NCI-H2081 (cell line): ENCODE results near the gene GABRG3.
"Not testable (repeated sequence)": the region's sequence is repeated elsewhere in the genome, so short reads cannot be mapped to it uniquely, and the experiment has no call there.

Source experiments
- DNase-seq, 2 experiments: peaks; one replicate each; lab custom pipeline; 2025; lab: John Stamatoyannopoulos, UW

Gene GABRG3

DNA sequence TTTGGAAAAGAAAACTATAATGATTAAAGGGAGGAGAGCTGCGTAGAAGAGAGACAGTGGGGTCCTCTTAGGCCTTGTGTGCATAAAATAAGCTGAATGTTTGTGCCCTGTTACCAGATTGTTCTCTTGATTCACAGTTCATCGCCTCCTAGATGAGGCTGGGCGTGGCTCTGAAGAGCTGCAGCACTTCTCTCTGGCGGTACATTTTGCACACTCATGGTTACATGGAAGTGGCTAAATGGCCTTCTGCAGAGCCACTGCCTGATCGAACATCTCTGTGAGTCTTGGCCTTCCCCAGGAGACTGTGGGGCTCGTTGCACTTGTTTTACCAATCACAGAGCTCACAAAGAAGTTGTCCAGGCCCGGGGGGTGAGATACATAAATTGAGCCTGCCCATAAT is 208.8 kb downstream of the GABRG3 start:
- no peak for DNase-seq

DNA sequence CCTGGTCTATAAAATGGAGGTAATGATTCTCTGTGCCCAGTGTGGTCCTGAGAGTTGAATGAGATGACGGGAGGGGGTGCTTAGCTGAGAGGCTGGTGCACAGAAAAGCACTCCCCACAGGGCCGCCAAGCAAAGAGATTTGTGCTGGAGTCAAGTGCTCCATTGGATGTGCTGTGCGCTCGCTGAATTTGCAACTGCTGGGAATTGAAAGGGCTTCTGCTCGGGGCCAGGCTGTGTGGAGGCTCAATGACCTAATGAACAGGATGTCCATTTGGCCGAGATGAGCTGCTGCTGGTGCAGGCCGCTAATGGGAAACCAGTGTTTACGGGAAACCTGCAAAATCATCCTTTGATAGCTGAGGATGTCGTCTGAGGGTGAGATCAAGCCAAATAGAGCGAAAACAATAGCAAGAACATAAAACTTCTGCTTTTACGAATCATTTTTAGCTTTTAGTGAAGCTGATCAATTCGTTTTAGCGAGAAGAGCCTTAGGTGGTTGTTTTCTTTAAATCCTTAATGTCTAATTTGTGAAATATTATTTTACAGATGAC is 211.7 kb downstream of the GABRG3 start:
- DNase-seq, result no peak

DNA sequence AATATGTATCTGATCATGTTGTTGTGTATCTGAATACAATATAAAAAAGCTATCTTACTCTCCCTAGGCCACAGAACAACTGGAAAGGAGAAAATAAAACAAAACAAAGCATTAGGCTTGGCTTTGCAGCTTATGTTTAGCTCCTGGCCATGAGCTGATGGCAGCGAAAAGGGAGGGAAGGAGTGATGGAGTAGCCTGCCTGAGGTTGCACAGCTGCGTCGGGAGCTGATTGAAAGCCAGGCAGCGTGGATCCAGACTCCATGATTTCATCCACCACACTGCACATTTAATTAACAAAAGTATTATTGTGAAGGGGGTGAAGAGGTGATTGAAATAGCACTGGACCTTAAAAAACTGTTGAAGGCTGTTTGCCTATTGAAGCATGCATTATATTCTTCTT is 212.2 kb downstream of the GABRG3 start:
- no peak for DNase-seq

DNA sequence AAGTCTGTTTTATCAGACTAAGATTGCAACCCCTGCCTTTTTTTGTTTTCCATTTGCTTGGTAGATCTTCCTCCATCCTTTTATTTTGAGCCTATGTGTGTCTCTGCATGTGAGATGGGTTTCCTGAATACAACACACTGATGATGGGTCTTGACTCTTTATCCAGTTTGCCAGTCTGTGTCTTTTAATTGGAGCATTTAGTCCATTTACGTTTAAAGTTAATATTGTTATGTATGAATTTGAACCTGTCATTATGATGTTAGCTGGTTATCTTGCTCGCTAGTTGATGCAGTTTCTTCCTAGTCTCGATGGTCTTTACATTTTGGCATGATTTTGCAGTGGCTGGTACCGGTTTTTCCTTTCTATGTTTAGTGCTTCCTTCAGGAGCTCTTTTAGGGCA is 220.5 kb downstream of the GABRG3 start:
- not testable (repeated sequence) for DNase-seq

DNA sequence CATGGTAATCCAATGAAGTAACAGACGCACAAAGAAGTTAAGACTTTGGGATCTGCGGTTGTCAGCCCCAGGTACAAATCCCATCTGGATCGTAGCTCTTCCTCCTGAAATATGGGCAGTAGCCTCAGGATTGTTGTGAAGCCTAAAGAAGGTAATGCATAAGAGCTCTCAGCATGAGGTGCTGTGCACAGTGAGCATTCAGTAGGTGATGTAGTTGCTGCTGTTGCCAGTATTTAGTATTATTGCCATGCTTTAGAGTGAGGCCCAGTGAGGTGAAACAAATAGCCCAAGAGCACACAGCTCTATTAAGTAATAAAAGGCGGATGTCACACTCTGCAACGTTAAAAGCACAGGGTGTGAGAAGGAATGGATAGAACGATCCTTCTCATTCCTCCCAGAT is 225.7 kb downstream of the GABRG3 start:
- no peak for DNase-seq

DNA sequence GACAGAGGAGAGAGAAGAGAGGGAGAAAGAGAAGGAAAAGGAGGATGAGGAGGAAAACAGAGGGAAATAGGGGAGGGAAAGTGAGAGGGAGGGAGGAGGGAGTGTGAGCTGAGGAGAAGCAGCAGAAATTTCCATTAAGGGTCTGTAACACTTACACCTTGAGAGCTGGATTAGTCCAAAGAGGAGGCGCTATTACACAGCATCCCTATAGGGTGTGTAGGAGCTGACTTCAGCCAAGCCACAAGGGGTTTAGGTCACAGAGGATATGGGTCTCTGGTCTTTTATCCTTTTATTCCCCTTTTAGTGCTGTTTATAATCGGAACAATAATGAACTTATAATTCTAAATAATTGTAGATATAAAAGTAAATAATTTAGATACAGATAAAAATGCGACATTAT is 230.4 kb downstream of the GABRG3 start:
- no peak for DNase-seq

DNA sequence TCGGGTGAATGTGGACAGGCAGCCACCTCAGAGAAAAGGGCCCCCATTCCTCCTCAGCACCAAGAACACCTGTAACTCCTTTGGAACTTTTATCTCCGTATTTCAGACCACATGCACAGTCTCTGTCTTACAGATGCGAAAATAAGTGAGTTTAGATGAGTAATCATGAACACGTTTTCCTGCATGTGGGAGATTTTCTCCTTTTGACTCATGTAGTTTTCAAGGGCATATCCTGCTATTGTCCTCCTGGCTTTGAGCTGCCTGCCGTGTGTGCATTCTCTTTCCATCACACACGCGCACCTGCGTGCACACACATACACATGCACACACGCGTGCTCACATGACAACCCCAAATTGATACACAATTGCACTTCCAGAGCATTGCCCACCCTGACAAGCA is 239.2 kb downstream of the GABRG3 start:
- DNase-seq, result no peak

DNA sequence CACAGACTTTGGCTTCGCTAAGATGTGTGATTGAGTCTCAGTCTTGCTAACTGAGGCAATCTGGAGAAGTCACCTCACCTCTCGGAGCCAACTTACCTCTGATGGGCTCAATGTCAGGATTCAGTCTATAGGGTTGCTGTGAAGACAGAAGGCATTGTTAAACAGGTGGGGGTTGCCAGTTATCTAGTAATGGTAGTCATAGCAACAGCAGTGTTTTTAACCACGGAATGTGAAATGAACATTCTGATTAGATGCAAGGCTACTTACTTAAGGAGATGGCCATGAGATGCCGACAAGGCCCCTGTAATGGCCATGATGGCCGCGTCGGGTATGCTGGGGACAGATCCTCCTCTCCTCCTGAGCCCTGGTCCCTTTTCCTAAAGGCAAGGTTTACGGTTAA is 243.1 kb downstream of the GABRG3 start:
- no peak for DNase-seq

DNA sequence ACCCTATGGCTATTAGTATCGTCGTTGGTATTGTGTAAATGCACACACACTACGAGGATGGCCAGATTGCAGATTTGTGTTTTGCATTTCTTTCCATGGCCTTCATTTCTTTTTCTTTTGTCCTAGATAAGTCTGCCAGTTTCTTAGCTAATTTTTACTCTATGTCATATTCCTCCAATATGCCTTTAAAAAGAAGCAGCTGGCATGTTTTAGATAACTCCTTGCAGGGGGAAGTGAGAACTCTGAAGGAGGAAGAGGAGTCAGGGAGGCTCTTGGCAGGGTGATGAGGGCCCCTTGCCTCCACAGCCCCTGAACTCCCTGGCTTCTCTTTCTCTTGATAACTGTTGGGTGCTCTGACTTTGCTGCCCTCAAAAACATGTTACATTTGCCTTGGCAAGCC is 244.0 kb downstream of the GABRG3 start:
- no peak for DNase-seq

DNA sequence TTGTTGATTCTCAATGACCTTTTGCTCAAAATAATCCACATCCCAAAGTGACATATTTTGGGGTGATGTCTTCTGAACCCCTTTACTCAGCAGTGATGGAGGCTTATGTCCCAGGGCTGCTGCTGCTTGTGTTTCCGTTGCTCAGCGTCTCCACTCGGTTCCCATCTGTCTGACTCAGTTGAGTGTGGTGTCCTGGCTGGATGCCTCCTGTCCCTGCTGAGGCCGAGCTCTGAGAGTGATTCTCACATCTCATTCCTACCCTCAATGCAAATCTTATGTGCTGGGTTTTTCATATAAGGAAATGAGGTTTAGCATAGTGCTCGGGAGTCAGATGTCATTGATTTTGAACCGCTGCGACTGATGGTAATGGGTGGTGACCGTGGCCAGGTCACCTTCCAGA is 247.4 kb downstream of the GABRG3 start:
- DNase-seq, result no peak

DNA sequence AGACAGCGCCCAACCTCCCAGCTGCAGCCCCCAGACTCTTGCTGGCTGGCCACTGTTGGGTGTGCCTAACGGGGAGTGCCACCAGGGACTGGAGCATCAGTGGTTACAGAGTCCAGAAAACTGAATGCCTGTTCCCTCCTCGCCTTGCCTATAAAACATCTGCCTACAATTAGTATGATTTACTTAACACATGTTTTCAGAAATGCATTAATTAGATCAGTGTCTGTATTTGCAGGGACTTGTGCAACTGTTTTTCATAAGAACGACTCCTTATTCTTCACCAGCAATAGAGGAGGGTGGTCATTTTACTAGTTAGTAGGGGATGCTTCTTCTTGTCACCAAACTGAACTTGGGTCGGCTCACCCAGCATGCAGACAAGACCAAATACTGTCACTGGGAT is 248.7 kb downstream of the GABRG3 start:
- no peak for DNase-seq

DNA sequence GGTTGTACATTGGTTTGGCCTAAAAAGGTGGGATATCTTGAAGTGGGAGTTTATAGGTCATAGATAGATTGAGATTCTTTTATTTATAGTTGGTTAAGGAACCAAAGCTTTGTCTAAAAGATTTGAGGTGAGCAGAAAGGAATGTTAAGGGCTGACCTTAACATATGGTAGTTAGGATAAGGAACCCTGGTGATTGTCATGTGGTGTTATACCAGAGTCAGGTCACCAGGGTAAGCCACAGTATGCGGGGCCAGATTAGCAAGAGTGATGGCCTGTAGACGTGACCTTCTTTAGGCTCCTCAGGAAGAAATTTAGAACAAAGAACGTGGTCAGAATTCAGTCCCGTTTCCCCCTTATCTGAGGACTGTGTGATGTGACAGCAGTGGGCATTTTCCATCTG is 249.2 kb downstream of the GABRG3 start:
- no peak for DNase-seq

DNA sequence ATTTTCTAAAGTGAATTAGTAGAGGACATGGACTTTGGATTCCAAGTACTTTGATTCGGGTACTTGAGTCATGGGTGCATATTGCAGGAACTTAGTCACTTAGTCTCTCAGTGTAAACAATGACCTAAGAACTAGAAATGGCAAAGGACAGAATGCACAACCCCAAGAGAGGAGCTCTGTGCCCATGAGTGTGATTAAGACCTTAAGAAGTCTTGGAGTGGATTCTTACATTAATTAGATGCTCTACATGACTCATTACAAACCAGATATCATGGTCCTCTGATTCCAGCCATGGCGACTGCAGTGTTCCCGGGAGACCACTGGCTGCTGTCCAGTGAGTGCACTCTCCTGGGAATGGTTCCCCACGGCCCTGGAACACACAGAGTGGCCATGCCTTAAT is 251.5 kb downstream of the GABRG3 start:
- no peak for DNase-seq

DNA sequence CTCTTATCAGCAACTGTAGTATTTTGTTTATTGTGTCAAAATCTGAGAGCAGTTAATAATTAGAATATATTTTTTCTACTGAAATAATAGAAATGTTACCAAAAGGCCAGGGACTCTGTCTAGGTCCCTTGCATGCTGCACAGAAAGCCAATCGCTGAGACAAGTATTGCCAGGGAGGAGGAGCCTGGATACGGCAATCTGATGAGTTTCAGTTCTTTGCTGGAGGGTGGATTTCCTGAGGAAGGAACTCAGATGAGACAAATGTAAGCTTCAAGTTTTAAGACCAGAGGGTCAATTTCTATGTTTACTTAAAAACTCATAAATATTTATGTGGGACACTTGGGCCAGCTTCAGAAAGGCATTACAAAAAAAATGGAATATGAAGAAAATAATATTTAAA is 252.2 kb downstream of the GABRG3 start:
- no peak for DNase-seq

DNA sequence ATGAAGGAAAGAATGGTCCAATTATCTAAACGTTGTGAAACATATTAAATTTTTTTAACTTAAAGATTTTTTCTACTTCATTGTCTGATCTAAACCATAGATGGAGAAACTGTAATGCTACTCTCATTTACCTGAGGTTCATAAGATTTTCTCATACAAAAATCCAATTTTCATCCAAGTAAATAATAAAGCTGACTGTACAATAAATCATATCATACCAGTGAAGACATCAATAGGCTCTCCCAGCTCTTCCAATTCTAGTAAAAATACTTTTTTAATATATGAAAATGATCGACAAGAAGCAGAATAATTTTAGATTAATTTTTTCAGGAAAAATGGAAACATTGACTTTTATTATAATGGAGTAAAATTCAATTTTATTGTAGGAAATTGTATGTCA is 260.8 kb downstream of the GABRG3 start:
- DNase-seq, result no peak

DNA sequence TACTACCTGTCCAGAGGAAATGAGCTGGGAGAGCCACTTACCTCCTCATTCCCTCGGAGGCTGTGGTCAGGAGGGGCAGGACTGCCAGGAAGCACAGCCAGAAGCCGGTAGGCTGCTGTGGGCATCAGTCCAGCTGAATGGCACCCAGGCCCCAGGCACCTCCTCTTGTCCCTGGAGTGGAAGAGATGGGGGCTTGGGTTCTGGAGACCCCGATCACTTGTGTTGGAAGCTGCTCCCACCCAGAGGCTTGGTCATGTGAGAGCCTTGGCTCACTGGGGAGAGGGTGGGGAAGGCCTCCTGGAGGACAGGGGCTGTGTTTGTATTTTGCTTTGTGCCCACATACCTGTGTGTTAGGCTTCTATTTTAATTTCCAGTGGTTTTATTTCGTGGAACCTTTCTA is 261.9 kb downstream of the GABRG3 start:
- no peak for DNase-seq

DNA sequence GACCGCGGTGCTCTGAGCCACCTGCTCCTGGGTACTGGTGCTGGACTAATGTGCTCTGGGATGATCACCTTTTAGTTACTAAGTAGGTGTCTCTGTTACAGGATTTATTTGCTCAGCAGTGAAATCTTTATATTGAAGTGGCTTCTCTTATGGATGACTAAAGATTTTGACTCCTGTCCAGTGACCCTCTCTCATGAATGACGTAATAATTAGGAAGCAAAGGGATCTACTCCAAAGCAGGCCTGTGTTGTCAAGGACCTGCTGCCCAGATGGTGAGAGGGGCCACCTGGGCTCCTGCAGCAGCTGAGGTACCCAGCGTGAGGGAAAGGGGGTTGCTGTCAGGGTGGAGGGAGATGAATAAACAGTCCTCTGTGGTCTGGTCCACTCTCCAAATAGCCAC is 263.6 kb downstream of the GABRG3 start:
- DNase-seq, result no peak

DNA sequence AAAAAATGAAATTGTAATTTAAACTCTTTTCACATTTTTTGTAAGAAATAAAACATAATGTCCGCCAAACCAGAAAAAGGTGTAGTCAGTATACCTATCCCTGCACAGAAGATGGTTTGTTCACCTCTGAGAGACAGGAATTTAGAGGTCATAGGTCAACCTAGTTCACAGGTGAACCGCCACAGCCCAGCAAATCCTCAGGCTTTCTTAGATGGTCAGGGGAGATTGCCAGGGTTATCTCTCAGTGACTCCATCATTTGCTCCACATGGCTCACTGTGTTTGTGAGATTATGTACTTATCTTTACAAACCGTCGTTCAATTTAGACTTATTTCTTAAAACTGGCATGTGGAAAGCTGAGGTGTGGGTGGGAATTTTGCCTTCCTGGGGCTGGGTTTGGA is 264.2 kb downstream of the GABRG3 start:
- DNase-seq, result no peak

DNA sequence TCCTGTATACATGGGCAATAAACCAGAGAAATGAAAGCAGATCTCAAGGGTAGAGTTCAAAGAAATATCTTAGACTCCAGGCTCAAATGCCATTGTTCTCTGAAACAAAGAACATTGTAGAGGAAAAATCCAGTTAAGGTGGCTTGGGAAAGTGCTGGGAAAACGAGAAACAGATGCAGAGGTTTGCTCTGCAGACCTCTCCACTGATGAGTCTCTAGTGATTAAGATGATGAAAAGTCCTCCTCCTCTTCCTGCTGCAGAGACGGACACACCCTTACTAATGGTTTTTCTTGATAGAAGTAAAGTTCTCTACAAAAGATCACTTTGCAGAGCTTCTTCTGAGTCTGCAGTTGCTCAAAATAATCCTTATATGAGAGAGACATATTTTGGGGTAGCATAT is 264.7 kb downstream of the GABRG3 start:
- DNase-seq, result no peak

DNA sequence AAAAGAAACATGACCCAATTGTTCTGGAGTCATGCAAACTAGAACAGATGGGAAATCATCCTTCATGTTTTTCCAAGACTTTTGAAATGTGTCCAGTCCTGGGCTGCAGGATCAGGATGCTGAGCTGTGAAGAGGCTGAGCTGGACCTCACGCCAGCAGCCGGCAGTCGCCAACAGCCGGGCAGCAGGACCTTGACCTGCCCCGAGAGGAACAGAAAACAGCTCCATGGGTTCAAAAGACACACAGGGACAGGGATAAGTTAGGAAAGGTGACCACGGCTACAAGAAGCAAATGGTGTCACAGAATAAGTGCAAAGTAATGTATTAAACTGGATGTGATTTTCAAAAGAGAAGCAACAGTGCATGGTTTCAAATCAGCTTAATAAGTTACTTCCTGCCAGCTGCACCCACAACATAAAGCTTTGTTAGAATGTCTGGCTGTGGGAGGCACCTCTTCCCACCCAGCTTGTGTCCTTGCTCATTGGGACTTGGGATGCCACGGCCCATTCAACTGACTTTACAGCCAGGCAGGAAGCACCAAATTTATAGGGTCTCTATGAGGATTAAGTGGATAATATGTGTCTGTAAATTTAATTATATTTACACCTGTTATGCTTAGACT is 266.4 kb downstream of the GABRG3 start:
- DNase-seq, result peak; percentile 16 to 66

DNA sequence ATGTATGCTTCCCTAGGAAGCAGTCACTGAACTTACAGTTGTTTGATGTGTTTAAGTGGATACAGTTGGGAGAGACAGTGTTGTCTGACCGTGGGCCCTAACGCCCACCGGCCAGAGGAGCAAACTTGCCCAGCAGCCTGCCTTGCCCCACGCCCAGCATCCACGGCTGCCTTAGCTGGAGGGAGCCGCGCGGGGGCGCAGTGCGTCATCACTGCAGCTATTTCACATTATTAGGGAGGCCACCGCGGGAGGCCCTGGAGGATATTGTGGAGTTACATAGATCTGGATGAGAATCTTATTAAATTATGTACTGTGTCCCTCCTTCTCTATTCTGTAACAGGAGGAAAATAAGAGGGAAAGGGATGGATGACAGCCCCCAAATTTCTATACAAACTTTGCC is 267.2 kb downstream of the GABRG3 start:
- DNase-seq, result no peak

DNA sequence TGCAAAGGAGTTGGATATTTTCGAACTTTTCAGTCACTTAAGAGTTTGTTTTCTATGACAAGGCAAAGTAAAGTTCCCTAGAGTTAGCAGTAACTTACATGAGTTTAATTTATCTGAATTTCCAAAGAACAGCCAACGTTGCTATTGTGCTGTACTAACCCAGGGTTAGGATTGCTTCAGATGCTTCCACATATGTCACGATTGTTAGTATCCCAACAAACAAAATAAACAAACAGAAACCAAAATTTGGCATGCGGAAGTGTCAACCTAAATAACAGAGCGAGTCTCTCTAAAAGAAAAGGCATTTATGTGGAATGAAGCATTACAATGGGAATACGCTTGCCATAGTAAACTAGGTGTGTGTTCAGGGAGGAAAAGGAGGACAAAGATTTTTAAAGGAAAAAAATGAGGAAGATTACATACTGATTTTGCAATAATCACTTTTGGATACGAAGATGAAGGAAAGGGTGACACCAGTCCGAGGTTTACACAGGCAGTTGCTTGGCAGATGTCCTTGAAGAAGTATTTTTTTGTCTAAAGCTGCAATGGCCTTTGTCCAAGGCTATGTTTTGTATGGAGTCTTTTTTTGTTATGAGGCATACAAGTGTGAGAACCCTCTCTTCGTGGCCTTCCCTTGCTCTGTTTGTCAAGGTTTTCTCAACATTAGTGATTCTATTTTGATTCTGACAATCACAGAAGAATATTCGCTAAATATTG is 267.9 kb downstream of the GABRG3 start:
- no peak for DNase-seq

DNA sequence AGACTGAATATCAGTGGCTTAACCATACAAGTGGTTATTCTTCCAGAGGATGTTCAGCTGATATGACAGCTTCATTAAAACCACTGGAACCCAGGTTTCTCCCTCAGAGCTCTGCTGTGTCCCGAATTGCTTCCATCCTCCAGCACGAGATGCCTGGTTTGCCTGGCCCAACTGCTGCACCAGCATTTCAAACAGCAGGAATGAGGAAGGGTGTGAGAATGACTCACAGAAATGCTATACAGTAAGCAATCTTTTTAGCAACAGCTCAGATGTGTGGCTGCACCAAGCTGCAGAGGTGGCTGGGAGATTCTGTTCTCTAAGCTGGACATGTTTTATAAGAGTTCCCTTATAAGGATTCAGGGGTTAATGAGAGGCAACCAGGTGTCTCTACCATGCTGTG is 271.0 kb downstream of the GABRG3 start:
- no peak for DNase-seq

DNA sequence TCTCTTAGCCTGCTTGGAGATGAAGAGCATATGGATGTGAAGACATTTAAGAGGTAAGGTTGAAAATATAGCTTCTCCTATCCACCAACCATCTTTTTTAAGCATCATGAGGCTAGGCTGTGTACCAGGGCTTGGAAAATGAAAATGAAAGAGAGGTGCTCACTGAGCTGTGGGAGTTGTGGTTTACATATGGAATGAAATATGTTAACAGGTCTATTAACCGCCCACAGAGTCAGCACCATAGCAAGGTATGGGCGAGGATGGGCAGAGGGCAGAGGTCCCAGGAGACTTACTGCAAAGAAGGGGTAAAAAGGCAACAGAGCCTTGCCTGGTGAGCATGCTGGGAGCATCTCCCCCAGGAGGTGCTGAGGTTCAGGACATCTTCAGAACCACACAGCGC is 273.1 kb downstream of the GABRG3 start:
- DNase-seq, result no peak
